Frontal cortex (tissue), 4 donors: ENCODE measurements around the gene NPM1. TPM values are rescaled to one million over a fixed set of nuclear protein-coding genes. Genes with fewer than 3 reads are reported as not detected.
"Not testable (repeated sequence)": the region's sequence is repeated elsewhere in the genome, so short reads cannot be mapped to it uniquely, and the experiment has no call there.

Experiments
- DNase-seq, 2 donors: peaks; one replicate each; pipeline ENCODE4 v3.0.0; 2012; ENCODE audit warnings: low spot score in 2 of 2
- FAIRE-seq: peaks from 2 replicates; lab custom pipeline; 2012; peaks lifted over from hg19 to GRCh38; lab: Jason Lieb, UNC
- total RNA-seq: library from RNA; depleted of rRNA; stranded (reverse); fragments of >200 nt; gene quantifications from one replicate; pipeline ENCODE4 v1.2.3, GENCODE V29; 2014
- donor health status: control.
- donor health status: control.
- donor health status: control.

NPM1 gene
- total RNA-seq, 1 donor from 2014 or later = 414 TPM

DNA sequence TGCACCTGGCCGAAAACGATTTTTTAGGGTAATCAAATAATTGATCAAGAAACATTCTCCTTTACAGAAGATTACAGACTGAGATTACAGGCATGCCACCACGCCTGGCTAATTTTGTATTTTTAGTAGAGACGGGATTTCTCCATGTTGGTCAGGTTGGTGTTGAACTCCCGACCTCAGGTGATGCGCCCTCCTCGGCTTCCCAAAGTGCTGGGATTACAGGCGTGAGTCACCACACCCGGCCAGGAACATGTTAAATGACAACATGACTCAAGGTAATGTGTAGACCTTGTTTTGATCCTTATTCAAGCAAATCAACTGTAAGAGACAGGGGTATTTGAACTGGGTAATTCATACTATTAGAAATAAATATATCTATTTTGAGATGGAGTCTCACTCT, 3.2 kb upstream of the NPM1 start:
- not testable (repeated sequence) for DNase-seq, FAIRE-seq

DNA sequence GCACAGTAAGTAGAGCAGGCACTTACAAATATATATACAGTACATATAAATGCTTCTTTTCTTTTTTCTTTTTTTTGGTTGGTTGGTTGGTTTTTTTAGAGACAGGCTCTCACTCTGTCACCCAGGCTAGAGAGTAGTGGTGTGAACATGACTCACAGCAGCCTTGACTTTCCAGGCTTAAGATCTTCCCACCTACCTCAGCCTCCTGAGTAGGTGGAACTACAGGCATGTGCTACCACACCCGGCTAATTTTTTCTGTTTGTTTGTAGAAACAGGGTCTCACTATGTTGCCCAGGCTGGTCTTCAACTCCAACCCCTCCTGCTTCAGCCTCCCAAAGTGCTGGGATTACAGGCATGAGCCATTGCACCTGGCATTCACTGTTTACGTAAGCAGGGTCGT, 2.6 kb upstream of the NPM1 start:
- not testable (repeated sequence) for DNase-seq, FAIRE-seq

DNA sequence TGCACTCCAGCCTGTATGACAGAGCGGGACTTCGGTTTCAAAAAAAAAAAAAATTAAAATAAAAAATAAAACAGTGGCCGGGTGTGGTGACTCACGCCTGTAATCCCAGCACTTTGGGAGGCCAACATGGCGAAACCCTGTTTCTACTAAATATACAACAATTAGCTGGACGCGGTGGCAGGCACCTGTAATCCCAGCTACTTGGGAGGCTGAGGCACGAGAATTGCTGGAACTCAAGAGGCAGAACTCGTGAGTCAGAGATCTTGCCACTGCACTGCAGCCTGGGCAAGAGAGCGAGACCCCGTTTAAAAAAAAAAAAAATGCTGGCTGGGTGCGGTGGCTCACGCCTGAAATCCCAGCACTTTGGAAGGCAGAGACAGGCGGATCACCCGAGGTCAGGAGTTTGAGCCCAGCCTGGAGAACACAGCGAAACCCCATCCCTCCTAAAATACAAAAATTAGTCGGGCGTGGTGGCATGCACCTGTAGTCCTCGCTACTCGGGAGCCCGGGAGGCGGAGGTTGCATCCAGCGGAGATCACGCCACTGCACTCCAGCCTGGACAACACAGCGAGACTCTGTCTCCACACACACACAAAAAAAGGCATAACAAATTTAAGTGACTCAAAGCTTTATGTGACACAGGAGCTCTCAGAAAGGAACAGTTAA, 1.5 kb upstream of the NPM1 start:
- DNase-seq = no peak

DNA sequence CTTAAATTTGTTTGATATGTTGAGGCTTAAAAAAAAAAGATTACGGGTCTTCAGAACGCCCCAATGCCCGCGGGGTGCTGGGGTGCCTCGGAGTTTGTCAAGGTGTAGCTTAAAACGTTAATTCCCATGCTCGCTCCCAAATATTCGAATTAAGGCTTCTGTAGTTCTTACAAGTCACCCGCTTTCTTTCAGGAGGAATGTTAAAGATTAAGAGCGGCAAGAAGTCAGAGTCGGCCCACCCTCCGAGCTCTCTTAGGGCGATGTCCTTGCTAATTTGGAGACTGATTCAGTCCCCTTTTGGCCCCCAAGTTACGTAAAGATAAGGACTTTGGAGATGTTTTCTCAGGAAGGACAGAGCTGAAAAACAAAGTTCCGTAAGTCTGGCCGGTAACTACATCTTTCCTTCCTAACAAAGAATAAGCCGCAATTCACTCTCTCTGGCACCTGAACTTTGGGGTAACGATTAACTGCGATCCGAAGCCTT, 746 bp upstream of the NPM1 start:
- no peak for DNase-seq

More for the DNA sequence above, 1.5 kb upstream of the NPM1 start:
- FAIRE-seq = no peak

DNA sequence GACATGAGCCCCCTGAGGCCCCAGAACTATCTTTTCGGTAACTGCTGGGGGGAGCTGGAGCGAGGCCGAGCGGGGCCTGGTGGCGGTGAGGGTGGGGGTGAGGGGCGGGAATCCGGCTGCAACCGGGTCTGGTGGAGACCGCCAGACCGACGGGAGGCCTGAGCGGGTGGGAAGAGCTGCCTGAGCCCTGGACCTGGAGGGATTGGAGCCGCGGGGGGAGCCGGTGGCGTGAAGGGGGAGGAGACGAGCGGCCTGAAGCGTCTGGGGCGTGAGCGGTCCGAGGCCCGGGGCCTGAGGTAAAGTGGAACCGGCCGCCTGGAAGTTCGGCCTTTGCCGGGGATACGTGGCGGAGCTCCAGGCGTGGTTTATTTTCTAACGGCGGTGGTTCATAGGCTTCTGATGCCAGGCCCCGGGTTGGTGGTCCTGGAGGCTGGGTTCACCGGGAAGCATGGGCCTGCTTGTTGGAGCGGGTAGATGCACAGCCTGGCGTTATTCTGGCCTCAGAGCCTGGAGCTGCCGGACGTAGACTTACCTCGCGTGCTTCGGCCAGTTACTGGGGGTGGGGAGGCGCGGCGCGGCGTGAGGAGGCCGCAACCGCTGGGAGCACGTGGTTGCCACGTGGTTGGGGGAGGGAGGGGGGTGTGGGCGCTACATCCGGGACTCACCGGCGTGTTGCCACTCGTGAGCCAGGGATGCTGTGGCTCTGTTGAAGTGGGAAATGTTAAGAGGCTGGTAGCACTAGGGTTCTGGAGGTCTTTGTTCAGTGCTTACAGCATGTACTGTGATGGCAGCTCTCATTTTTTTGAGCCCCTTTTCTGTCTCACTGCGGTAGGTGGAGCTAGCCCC, 544 bp downstream of the NPM1 start:
- DNase-seq = peak; percentile 66 to 69
- FAIRE-seq = no peak

More for the DNA sequence above, 746 bp upstream of the NPM1 start:
- FAIRE-seq = no peak

DNA sequence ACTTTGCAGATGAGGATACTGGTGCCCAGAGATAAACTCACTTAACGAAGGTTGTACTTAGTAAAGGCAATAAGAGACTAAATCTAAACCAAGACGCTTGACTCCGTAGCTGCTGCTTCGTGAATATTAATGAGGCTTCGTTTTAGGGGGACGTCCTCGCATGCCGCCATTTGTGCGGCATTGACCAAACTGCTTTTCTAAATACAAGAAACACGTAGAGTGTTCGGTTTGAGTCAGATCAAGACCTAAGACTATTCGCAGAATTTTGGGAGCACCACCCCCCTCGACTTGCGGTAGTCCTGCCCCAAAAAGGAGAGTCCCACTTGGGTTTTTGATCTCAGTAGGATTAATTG, 1.1 kb downstream of the NPM1 start:
- DNase-seq (no peak), FAIRE-seq (no peak)

DNA sequence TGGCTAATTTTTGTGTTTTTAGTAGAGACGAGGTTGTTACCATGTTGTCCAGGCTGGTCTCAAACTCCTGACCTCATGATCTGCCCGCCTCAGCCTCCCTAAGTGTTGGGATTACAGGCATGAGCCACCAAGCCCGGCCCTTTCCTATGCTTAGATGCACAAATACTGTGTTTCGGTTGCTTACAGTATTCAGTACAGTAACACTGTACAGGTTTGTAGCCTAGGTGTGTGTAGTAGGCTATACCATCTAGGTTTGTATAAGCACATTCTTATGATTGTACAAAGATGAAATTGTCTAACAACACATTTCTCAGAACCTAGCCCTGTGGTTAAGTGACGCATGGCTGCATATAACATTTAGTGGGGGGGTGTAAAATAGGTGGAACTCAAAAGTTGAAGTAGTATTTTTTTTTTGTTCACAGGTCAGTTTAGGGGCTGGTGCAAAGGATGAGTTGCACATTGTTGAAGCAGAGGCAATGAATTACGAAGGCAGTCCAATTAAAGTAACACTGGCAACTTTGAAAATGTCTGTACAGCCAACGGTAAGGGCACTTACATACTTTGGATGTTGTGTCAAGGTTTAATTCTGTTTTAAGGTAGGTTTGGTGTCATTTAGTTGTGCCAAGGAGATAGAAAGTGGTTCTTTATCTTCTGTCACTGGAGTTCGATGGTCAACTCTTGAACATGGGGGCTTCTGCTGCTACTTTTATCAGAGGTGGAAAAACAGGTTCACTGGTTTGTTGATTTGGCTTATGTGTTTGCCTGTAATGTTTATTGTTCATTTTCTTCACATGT, 3.4 kb downstream of the NPM1 start:
- DNase-seq (no peak), FAIRE-seq (no peak)

DNA sequence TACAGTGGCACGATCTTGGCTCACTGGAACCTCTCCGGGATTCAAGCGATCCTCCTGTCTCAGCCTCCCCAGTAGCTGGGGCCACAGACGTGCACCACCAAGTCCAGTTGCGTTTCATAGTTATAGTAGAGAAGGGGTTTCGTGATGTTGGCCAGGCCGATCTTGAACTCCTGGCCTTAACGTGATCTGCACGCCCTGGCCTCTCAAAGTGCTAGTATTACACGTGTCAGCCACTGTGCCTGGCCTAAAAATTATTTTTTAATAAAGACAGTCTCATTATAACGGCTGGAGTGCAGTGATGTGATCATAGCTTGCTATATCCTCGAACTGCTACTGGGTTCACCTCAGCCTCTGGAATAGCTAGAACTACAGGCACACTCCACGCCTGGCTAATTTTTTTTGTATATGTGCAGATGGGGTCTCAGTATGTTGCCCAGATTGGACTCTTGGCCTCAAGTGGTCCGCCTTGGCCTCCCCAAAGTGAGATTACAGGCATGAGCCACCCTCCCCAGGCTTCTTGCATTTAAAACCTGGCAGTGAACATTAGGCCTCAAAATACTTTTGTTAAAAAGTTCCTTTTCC, 4.4 kb downstream of the NPM1 start:
- FAIRE-seq (no peak), DNase-seq (no peak)

DNA sequence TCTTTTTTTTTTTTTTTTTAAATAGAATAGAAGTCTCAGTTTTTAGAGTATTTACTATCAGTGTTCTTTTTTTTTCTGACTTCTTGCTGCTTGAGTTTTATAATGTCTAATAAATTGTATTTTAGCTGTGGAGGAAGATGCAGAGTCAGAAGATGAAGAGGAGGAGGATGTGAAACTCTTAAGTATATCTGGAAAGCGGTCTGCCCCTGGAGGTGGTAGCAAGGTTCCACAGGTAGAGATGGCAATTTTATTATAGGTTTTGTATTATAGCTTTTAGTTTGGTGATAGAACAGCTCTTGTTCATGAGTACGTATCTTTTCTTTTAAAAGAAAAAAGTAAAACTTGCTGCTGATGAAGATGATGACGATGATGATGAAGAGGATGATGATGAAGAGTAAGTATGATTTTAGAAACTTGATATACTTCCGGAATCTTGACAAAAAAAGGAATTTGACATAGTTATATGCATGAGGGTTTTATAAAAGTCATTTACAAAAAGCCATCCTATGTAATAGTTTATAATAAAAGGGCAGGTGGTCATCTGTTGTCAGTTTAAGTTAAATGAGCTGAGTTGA, 5.0 kb downstream of the NPM1 start:
- no peak for DNase-seq
- no peak for FAIRE-seq

DNA sequence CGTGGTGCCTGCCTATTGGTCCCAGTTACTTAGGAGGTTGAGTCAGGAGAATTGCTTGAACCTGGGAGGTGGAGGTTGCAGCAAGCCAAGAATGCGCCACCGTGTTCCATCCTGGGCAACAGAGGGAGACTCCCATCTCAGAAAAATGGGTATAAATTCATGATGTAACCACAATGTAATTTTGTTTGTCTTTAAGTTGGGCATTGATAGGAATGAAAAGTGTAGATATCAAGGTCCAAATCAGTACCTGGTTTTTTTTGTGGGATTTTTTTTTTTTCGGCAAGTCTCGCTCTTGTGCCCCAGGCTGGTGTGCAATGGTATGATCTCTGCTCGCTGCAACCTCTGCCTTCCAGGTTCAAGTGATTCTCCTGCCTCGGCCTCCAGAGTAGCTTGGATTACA, 7.4 kb downstream of the NPM1 start:
- FAIRE-seq = no peak
- no peak for DNase-seq

DNA sequence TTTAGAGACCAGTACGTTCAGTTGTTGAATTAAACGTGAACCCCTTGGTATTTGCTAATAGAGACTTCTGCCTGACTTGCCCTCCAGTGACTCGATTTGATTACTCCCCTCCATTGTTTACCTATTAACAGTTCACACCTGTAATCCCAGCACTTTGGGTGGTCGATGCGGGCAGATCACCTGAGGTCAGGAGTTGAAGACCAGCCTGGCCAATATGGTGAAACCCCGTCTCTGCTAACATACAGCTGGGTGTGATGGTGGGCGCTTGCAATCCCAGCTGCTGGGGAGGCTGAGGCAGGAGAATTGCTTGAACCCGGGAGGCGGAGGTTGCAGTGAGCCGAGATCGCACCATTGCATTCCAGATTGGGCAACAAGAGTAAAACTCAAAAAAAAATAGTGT, 8.9 kb downstream of the NPM1 start:
- not testable (repeated sequence) for FAIRE-seq

DNA sequence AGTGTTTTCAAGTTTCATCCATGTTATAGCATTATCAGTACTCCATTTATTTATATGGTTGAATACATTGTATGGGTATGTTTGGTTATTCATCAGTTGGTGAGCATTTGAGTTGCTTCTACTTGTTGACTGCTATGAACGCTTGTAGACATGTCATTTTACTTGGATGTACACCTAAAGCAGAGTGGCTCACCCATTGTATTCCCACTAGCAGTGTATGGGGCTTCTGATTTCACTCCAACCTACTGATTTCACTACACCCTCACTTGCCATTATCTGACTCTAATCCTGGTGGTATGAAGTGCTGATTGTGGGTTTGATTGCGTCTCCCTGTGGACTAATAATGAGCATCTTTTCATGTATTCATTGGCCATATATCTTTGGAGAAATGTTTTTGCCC, 9.5 kb downstream of the NPM1 start:
- no peak for DNase-seq
- FAIRE-seq = no peak

More for the DNA sequence above, 8.9 kb downstream of the NPM1 start:
- DNase-seq = not testable (repeated sequence)

DNA sequence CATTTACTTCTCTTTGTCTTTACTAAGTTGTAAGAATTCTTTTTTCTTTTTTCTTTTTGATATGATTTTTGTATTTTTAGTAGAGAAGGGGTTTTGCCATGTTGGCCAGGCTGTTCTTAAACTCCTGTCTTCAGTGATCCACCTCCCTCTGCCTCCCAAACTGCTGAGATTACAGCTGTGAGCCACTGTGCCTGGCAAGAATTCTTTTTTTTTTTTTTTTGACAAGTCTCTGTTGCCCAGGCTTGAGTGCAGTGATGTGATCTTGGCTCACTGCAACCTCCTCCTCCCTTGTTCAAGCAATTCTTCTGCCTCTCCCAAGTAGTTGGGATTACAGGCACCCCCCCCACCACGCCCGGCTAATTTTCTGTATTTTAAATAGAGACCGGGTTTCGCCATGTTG, 9.9 kb downstream of the NPM1 start:
- no peak for DNase-seq
- FAIRE-seq = no peak

DNA sequence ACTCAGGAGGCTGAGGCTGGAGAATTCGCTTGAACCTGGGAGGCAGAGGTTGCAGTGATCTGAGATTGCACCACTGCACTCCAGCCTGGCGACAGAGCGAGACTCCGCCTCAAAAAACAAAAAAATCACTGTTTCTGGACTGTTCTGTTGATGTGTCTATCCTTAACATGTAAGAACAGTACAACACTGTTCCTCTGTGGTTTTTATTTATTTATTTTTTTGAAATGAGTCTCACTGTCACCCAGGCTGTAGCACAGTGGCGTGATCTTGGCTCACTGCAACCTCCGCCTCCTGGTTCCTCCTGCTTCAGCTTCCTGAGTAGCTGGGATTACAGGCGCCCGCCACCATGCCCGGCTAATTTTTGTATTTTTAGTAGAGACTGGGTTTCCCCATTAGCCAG, 11.0 kb downstream of the NPM1 start:
- DNase-seq, FAIRE-seq: not testable (repeated sequence)

DNA sequence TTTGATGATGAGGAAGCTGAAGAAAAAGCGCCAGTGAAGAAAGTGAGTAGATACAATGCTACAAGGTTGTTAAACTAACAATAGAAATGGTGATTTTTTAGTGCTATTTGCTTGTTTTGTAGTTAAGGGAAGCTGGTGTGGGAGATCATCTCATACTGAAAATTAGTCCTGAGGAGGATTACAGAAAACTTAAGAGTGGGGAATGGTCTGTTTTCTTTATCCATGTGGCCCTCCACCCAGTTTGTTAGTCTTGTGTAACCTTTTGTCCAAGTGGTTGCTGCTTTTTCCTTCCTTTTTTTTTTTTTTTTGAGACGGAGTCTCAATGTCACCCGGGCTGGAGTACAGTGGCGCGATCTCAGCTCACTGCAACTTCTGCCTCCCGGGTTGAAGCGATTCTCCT, 12.5 kb downstream of the NPM1 start:
- FAIRE-seq (no peak), DNase-seq (no peak)

DNA sequence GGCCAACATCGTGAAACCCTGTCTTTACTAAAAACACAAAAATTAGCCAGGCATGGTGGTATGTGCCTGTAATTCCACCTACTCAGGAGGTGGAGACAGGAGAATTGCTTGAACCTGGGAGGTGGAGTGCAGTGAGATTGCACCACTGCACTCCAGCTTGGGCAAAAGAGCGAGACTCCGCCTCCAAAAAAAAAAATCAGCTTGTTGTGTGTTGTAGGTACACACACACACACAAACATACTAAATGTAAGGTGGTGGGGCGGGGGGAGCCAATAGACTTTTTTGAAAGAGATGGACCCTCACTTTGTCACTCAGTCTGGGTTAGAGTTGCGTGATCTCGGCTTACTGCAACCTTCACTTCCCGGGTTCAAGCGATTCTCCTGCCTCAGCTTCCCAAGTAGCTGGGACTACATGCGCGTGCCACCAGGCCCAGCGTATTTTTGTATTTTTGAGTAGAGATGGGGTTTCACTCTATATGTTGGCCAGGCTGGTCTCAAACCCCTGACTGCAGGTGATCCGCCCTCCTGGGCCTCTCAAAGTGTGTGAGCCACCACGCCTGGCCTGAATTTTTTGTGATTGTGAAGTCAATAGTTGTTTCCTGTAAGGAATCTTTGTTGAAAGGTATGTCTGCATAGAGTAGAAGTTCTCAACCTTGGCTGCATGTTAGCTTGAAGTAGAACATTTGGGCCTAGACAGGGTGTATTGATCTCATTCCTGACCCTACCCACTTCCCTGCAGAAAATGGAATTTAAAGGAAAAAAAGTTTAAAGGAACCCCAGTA, 13.7 kb downstream of the NPM1 start:
- DNase-seq = no peak
- FAIRE-seq = no peak

DNA sequence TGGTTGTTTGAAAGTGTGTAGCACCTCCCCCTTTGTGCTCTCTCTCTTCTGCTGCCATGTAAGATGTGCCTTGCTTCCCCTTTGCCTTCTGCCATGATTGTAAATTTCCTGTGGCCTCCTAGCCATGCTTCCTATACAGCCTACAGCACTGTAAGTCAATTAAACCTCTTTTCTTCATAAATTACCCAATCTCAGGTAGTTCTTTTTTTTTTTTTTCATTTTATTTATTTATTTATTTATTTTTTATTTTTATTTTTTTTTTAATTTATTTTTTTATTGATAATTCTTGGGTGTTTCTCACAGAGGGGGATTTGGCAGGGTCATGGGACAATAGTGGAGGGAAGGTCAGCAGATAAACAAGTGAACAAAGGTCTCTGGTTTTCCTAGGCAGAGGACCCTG, 15.1 kb downstream of the NPM1 start:
- not testable (repeated sequence) for DNase-seq, FAIRE-seq

DNA sequence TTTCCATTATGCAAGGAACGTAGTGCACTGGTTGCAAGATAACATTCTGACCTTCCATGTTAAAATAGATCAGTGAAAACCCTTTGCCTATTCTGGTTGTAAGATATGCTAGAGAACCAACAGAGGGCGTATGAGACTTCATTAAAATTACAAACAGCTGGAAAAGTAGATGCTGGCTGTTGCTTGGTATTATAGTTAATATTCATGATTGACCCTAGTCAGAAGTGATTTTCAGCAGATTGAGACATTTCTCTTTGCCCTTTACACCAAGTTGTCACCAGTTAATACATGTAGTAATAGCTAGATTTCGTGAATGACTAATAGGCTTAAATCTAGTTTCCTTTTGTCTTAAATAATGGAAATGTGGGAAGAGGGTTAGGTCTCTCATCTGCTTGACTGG, 18.0 kb downstream of the NPM1 start:
- no peak for DNase-seq
- no peak for FAIRE-seq

DNA sequence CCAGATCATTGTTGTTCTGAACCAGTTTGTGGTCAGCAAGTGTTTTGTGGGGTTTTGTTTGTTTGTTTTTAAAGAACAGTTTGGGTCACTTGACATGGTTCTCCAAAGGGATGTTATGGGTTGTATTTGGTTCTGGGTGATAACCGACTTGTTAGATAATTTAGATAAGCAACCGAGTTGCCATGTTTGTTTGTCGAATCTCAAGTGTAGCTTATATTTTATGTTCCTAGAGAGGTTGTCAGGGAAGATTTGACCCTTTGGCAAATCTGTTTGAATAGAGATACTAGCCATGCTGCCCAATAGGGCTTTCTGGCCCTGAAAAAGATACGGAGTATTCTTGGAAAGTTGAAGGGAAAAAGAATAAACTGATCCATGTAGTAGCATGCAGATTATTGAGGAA, 19.6 kb downstream of the NPM1 start:
- no peak for FAIRE-seq
- DNase-seq = no peak
